HG03469 (cell line): Measurements from ENCODE around the gene NAV1.

Experiments used
- ATAC-seq: cut with Tn5 transposase; IDR thresholded peaks from one replicate; pipeline ENCODE4 v1.9.1; 2021; ENCODE audit warnings: mild to moderate bottlenecking, moderate library complexity, moderate number of reproducible peaks; ENCODE audit not compliant: unreplicated experiment

NAV1 gene

GRCh38 chr1:201582705-201583442, 43.9 kb downstream of the NAV1 start:
- ATAC-seq, result no peak

- ATAC-seq, result no peak
These were observed 44.7 kb downstream of the NAV1 start for GRCh38 chr1:201583663-201584062.

DNA sequence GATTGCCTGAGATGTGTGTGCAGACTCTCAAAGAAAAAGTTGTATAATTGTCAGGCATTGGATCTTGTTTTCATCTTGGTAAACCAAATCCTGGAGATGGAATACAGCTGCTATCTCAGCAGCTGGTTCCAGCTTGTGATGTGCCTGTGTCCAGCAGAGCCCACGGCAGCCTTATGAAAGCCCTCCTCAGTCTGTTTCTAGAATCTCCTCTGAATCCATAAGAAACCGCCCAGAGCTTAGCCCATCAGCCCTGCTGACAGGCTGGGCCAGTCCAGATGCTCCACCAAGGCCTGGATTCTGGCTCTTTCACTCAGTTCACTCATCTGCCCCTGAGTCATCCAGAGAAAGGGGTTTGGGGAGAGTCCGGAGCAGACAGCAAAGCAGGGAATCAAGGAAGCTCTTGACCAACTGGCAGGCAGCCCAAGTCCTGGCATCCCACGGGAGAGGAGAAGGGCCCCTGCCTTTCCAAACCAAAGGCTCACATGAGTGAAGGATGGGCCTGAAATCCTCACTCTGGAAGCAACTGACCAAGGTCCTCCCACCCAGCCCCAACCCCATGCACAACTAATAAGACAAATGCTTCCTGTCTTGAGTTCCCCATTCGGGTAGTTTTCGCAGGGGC, 45.7 kb downstream of the NAV1 start:
- no peak for ATAC-seq

DNA sequence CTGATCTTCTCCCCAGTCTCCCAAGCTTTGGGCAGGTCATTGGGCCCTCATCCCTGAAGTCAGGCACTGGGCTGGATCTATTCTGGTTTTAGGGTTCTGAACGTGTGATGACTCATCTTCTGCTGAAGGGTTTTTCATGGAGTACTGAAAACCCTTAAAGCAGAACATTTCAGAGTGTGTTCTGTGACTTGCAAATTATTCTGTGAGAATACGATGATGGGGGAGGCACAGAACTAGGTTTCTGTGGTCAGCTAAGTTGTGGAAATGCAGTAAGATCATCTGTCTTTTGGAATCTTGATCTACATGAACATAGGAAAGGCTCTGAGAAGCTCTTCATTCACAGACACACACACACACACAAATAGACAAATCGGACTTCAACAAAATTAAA, 46.2 kb downstream of the NAV1 start:
- ATAC-seq, result no peak

- no peak for ATAC-seq
These were observed 47.0 kb downstream of the NAV1 start for GRCh38 chr1:201585901-201586300.

- no peak for ATAC-seq
These were observed 47.9 kb downstream of the NAV1 start for GRCh38 chr1:201586806-201587205.

DNA sequence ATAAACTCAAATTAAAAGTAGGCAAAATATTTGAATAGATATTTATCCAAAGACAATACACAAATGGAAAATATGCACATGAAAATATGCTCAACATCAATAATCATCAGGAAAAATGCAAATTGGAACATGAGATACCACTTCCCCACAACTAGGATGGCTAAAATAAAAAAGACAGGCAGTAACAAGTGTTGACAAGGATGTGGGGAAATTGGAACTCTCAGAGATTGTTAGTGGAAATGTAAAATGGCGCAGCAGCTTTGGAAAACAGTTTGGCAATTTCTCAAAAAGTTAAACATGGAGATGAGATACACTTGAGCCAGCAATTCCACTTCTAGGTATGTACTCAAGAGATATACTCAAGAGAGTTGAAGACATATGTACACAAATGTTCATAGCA, 48.8 kb downstream of the NAV1 start:
- ATAC-seq, result no peak
